GM21528 (cell line): ENCODE results near the gene DIPK1A.

Source experiments
- ATAC-seq: cut with Tn5 transposase; IDR thresholded peaks from one replicate; pipeline ENCODE4 v1.9.1; 2021; ENCODE audit warnings: mild to moderate bottlenecking, moderate library complexity; ENCODE audit not compliant: unreplicated experiment, low FRiP score

DIPK1A gene

GRCh38 chr1:92817137-92817697 lies 144.0 kb downstream of the DIPK1A start:
- ATAC-seq = no peak

DNA sequence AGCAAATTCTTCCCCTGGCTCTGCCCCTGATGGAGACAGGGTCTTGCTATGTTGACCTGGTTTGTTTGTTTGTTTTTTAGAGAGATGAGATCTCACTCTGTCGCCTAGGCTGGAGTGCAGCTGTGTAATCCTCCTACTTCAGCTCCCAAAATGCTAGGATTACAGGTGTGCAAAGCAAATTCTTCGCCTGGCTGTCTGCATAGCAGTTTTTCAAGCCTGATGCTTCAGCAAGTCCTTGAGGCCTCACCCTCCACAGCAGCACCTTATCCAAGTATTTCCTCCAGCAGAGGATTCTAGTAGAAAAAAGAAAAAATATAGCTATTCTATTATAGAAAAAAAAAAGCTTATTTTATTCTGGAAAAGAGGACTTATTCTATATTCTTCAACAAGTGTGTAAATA lies 144.5 kb downstream of the DIPK1A start:
- ATAC-seq = no peak

- no peak for ATAC-seq
These were observed 152.9 kb downstream of the DIPK1A start for GRCh38 chr1:92808381-92808780.

GRCh38 chr1:92805216-92805615 lies 156.0 kb downstream of the DIPK1A start:
- no peak for ATAC-seq

DNA sequence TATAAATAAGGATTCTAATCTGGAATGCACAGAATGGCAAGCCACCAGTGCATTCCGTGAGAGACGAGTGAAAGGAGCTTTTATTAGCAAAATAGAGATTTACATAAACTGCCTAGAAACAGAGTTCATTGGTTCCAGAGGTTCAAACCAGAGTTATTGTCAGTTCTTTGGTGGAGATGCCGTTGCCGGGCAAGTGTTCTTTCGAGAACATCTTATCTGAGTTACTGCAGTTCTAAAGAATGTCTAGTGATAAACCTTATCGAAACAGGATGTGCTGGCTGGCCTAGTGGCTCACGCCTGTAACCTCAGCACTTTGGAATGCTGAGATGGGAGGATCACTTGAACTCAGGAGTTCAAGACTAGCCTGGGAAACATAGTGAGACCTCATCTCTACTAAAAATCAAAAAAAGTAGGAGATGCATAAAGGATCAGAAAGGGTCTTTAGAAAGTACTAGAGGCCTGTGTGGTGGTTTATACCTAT lies 156.5 kb downstream of the DIPK1A start:
- no peak for ATAC-seq

DNA sequence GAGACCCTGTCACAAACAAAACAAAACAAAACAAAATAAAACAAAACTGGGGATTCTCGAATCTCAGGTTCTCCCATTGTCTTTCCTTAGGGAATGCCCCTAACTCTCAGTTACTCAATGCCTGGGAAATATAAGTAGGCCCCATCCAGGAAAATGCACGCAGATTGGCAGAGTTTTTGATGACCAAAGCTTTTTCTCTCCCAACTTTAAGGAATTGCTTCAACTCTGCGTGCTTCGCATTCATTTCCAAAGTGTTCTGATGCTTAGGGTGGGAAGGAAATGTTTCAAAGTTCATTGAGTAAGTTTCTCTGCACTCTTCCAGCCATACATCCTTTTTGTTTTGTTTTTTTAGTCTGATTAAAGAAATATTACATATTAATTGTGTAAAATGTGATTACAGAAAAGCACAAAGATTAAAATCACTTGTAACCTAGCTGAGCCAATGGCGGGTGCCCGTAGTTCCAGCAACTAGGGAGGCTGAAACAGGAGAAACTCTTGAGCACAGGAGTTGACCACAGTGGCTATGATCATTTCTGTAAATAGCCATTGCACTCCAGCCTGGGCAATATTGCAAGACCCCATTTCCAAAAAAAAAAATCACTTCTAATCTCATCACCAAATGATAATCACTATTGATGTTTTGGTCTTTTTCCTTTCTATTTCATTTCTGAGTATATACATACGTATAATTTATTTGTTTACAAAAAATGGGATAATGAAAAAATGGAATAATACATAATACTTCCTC lies 157.9 kb downstream of the DIPK1A start:
- ATAC-seq = no peak

DNA sequence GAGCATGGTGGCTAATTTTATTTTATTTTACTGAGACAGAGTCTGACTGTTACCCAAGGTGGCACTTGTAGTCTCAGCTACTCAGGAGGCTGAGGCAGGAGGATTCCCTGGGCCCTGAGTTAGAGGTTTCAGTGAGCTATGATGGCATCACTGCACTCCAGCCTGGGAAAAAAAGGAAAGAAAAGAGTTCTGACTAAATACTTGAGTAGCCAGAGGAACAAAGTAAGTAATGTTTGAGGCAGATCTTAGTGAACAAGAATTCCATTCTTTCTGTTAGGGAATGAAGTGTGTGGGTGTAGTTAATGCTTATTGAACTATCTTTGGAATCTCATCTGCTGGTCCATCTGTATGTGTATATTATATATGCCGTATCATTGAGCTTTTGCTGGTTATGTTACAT lies 163.3 kb downstream of the DIPK1A start:
- ATAC-seq = no peak

GRCh38 chr1:92797297-92797696 lies 164.0 kb downstream of the DIPK1A start:
- ATAC-seq = no peak

GRCh38 chr1:92795166-92795565 lies 166.1 kb downstream of the DIPK1A start:
- no peak for ATAC-seq

DNA sequence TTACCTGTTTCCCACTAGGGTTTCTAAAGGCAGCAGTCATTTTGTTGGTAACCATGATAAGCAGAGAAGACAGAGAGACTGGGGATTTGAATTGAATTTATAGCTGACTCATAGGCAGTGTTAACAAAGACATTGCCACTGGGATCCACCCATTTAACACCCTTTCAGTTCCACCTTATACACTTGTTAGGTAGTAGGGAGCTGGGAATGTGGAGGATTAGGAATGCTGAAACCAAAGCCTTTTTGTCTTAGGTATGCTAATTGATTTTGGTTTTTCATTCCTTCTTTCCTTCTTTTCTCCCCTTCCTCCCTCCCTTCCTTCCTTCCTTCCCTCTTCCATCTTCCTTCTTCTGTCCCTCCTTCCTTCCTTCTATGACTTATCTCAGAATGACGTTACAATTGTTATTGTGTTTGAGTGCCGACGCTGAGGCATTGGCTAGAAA lies 168.9 kb downstream of the DIPK1A start:
- no peak for ATAC-seq
